GM12801 (cell line): ENCODE data around the gene RAB39A.

Source experiments
- CTCF ChIP-seq: IDR thresholded peaks from one replicate; pipeline ENCODE4 v1.5.1; 2011; ENCODE audit warnings: control low read depth; ENCODE audit not compliant: insufficient read length; ENCODE audit errors: extremely low read depth

Gene RAB39A

GRCh38 chr11:107953446-107953845 lies 25.2 kb downstream of the RAB39A start:
- no peak for TF ChIP-seq CTCF

DNA sequence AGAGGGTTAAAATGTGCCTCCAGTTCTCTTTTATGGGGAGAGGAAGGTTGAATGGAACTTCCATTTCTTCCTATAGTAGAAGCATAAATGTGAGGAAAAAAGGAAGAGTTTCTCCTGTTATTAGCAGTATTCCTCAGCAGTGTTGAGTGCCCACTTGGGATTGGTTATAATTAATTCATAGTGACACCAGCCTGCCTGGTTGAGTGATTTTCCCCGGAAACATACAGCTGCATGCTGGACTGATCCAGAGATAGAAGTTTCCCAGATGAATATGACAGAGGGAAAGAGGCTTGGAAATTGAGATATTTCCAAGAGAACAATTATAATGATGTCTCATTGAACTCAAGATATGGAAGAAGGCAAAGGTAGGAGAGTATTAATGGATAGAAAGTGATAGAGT lies 28.3 kb downstream of the RAB39A start:
- TF ChIP-seq CTCF, result no peak

DNA sequence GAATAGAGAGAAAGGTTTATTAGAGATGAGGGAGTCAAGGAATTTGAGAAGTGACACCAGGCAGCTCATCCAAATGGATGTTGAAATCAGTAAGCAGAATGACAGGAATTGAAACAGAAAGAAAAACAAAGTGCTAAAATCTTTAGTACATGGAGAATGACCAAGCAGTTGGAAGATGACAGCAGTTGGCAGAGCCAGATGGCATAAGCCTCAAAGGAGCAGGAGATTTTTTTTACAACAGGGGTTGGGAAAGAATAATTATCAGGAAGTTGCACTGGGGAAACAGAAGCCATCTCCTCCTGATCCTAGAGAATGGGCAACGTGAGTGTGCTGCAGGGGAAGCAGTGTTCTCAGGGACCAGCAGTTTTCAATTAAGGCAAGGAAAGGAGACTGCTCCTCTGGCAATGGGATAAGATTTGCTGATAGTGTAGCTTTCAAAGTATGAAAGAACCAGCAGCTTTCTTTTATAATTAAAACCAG lies 28.9 kb downstream of the RAB39A start:
- no peak for TF ChIP-seq CTCF

GRCh38 chr11:107961480-107961879 lies 33.2 kb downstream of the RAB39A start:
- no peak for TF ChIP-seq CTCF

DNA sequence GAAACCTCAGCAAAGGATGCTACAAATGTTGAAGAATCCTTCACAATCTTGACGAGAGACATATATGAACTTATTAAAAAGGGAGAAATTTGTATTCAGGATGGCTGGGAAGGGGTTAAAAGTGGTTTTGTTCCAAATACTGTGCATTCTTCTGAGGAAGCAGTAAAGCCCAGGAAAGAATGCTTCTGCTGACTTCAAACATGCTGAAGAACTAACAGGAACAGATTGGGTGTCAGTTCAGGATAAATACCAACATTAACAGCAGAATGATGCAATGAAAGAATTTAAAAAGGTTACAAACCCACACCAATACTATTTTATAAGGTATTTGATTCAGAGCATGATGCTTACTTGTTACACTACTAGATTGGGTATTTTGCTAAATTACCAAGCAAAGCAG lies 33.9 kb downstream of the RAB39A start:
- TF ChIP-seq CTCF, result no peak

DNA sequence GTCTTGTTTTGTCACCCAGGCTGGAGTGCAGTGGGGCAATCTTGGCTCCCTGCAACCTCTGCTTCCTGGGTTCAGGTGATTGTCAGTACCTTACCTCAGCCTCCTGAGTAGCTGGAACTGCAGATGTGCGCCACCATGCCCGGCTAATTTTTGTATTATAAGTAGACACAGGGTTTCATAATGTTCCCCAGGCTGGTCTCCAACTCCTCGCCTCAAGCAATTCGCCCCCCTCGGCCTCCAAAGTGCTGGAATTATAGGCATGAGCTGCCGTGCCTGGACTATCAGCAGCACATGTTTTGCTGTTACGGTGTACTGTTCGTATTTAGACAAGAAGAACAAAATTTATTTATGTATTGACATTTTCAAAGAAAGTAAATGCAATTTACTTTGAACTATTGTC lies 34.8 kb downstream of the RAB39A start:
- TF ChIP-seq CTCF, result no peak

GRCh38 chr11:107969219-107969618 lies 41.0 kb downstream of the RAB39A start:
- TF ChIP-seq CTCF, result no peak

DNA sequence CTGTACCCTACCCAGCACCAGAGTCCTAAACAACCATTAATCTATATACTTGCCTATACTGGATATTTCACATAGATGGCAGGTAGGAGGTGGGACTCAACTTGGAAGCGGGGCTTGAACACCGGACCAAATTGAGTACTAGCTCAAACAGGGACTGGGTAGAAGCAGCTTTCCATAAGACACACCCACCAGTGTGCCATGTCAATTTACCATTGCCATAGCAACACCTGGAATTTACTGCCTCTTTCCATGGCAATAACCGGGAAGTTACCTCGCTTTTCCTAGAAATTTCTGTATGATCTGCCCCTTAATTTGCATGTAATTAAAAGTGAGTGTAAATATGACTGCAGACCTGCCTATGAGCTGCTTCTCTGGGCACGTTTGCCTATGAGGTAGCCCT lies 41.8 kb downstream of the RAB39A start:
- TF ChIP-seq CTCF, result no peak
